Endothelial cell of umbilical vein (primary cell): Measurements from ENCODE around the gene PI4K2B. TPM values are rescaled to one million over a fixed set of nuclear protein-coding genes. Genes with fewer than 3 reads are reported as not detected.

Source experiments
- BruUV-seq: library from RNA; stranded (reverse); fragments of 400-500 nt; replicated peaks from 2 replicates; lab custom pipeline; 2021; lab: Mats Ljungman, UMichigan
- CTCF ChIA-PET: fragments of 300-600, 350-600 bp; sonication (Branson Sonifier 250); formaldehyde crosslinking; loops from one replicate; lab custom pipeline; 2021; ENCODE audit warnings: antibody characterized with exemption, inconsistent platforms; lab: Charles Lee
- POLR2A ChIA-PET: fragments of 300-600, 350-600 bp; sonication (Branson Sonifier 250); formaldehyde crosslinking; loops from one replicate; lab custom pipeline; 2021; ENCODE audit warnings: antibody characterized with exemption, inconsistent platforms; lab: Charles Lee
- DNase-seq: peaks from one replicate; pipeline ENCODE4 v3.0.0-alpha.2; 2011; ENCODE audit warnings: low read depth, low spot score
- FAIRE-seq: peaks from 2 replicates; lab custom pipeline; 2011; peaks lifted over from hg19 to GRCh38; lab: Jason Lieb, UNC
- H2AFZ ChIP-seq: 2 replicates; pipeline ENCODE4 v1.6.0; 2012; ENCODE audit warnings: low read depth, low read length, control low read depth, inconsistent platforms
- H3K27ac ChIP-seq: 2 replicates; pipeline ENCODE4 v1.5.1; 2011; ENCODE audit warnings: low read depth, mild to moderate bottlenecking, control low read depth, low read length, moderate library complexity; ENCODE audit not compliant: insufficient read depth
- H3K27me3 ChIP-seq, 2 experiments: 2 replicates each; pipeline versions ENCODE4 v1.6.0 to v1.6.1; 2011; ENCODE audit warnings: low read length in 2 of 2, mixed read lengths in 1 of 2; ENCODE audit not compliant: control insufficient read depth in 2 of 2, insufficient read depth in 2 of 2
- H3K36me3 ChIP-seq, 2 experiments: 2 replicates in 1 of 2; 3 replicates in 1 of 2; pipeline ENCODE4 v1.5.1; 2011; ENCODE audit warnings: low read length in 2 of 2, mild to moderate bottlenecking in 1 of 2, moderate library complexity in 1 of 2; ENCODE audit not compliant: control insufficient read depth in 2 of 2, insufficient read depth in 2 of 2; ENCODE audit errors: extremely low read depth in 1 of 2
- H3K4me1 ChIP-seq: 3 replicates; pipeline ENCODE4 v1.5.1; 2011; ENCODE audit warnings: mild to moderate bottlenecking, low read length; ENCODE audit not compliant: control insufficient read depth, insufficient read depth; ENCODE audit errors: extremely low read depth
- H3K4me2 ChIP-seq: 2 replicates; pipeline ENCODE4 v1.6.1; 2011; ENCODE audit warnings: low read length, control low read depth, mixed read lengths; ENCODE audit not compliant: insufficient read depth
- H3K4me3 ChIP-seq, 3 experiments: fragments of 200-600 bp in 1 of 3; sonication (generic), shearing (Covaris generic) in 1 of 3; replicated peaks in 1 of 3; 2 replicates each; pipeline ENCODE4 v1.5.1; 2011 to 2016; ENCODE audit warnings: control low read depth in 3 of 3, low read length in 3 of 3, mild to moderate bottlenecking in 2 of 3, inconsistent platforms in 1 of 3, low read depth in 1 of 3, moderate library complexity in 1 of 3; ENCODE audit not compliant: insufficient read depth in 1 of 3
- H3K79me2 ChIP-seq: 2 replicates; pipeline ENCODE4 v1.6.0; 2012; ENCODE audit warnings: low read length, inconsistent platforms; ENCODE audit not compliant: control insufficient read depth, insufficient read depth
- H3K9ac ChIP-seq: replicated peaks from 2 replicates; pipeline ENCODE3; 2011; ENCODE audit warnings: low read length, control low read depth; ENCODE audit not compliant: insufficient read depth; ENCODE audit errors: extremely low read depth
- H3K9me1 ChIP-seq: replicated peaks from 3 replicates; pipeline ENCODE4 v1.6.0; 2011; ENCODE audit warnings: mild to moderate bottlenecking, low read length; ENCODE audit not compliant: control insufficient read depth, insufficient read depth; ENCODE audit errors: extremely low read depth
- H3K9me3 ChIP-seq: replicated peaks from 2 replicates; pipeline ENCODE4 v1.5.1; 2012; ENCODE audit warnings: low read length, inconsistent platforms; ENCODE audit not compliant: control insufficient read depth, insufficient read depth
- H4K20me1 ChIP-seq: replicated peaks from 2 replicates; pipeline ENCODE3; 2011; ENCODE audit warnings: mild to moderate bottlenecking, low read length; ENCODE audit not compliant: control insufficient read depth, insufficient read depth; ENCODE audit errors: extremely low read depth
- CTCF ChIP-seq, 2 donors: IDR thresholded peaks; 1 replicate in 1 of 2; 2 replicates in 1 of 2; pipeline ENCODE4 v1.5.1; 2011; ENCODE audit warnings: low read length in 2 of 2, mild to moderate bottlenecking in 2 of 2, moderate library complexity in 2 of 2, control low read depth in 1 of 2, inconsistent platforms in 1 of 2, low read depth in 1 of 2; ENCODE audit not compliant: insufficient read depth in 1 of 2; ENCODE audit errors: extremely low read depth in 1 of 2
- EZH2 ChIP-seq: IDR thresholded peaks from 2 replicates; pipeline ENCODE4 v1.6.1; 2012; ENCODE audit warnings: borderline replicate concordance, low read depth, mild to moderate bottlenecking, moderate library complexity, low read length, inconsistent platforms; ENCODE audit not compliant: severe bottlenecking
- FOS ChIP-seq: IDR thresholded peaks from 2 replicates; pipeline ENCODE4 v1.6.1; 2011; ENCODE audit warnings: mild to moderate bottlenecking, low read length, moderate library complexity, borderline replicate concordance; ENCODE audit not compliant: insufficient read depth
- GATA2 ChIP-seq: IDR thresholded peaks from 2 replicates; pipeline ENCODE4 v1.7.0; 2011; ENCODE audit warnings: low read depth, mild to moderate bottlenecking, moderate library complexity, mixed read lengths, low read length; ENCODE audit not compliant: insufficient read length, insufficient read depth
- JUN ChIP-seq: IDR thresholded peaks from 2 replicates; pipeline ENCODE4 v1.6.1; 2011; ENCODE audit warnings: borderline replicate concordance, low read depth; ENCODE audit not compliant: insufficient read length, insufficient read depth
- MYC ChIP-seq: IDR thresholded peaks from one replicate; pipeline ENCODE4 v1.6.1; 2011; ENCODE audit warnings: mild to moderate bottlenecking, low read depth, low read length
- POLR2A ChIP-seq: IDR thresholded peaks from 2 replicates; pipeline ENCODE4 v1.6.1; 2012; ENCODE audit warnings: low read depth, mild to moderate bottlenecking, control low read depth, low read length
- POLR2AphosphoS5 ChIP-seq: IDR thresholded peaks from 2 replicates; pipeline ENCODE4 v1.6.1; 2012; ENCODE audit warnings: low read depth, mild to moderate bottlenecking, control low read depth, low read length, moderate library complexity; ENCODE audit not compliant: insufficient read depth
- dilution Hi-C: fragments of 300-500 bp; cut with MboI; formaldehyde crosslinking; loops from one replicate; pipeline ENCODE4 v1.15.0; 2019; ENCODE audit warnings: low sequenced_read_pairs; ENCODE audit not compliant: extremely low pct_ligation_motif_present
- intact Hi-C: fragments of 100-400 bp; cut with micrococcal nuclease; formaldehyde crosslinking; loops from one replicate; pipeline ENCODE4 v1.10.0; 2022
- polyA plus RNA-seq, 4 experiments: library from polyadenylated mRNA; depleted of rRNA in 3 of 4; stranded (reverse) in 3 of 4; unstranded in 1 of 4; fragments of >200 nt; gene quantifications; 2 replicates each; pipeline versions ENCODE4 v1.2.1 to v1.2.3, GENCODE V29; 2011 to 2012; ENCODE audit warnings: missing spikeins in 1 of 4
- total RNA-seq: library from RNA; stranded (reverse); gene quantifications from 2 replicates; pipeline ENCODE4 v1.2.3, GENCODE V29; 2021
- TF ChIP-seq, protein P1 (sequence below): IDR thresholded peaks from 2 replicates; pipeline ENCODE4 v1.6.1; 2011; ENCODE audit not compliant: insufficient read depth, insufficient read length

PI4K2B gene
- total and polyA plus RNA-seq, 2 donors (not counting 3 experiments of a cell fraction or from before 2014, with no cell fraction given) = 3.5 to 19.3 TPM

GRCh38 chr4:25313201-25313895 lies 79.5 kb downstream of the PI4K2B start:
- dilution Hi-C loops (no loop called here), intact Hi-C loops (loop anchor here (2.0 kb wide), 1 partner anchor 55 kb away; no protein-coding TSS in a partner anchor)
- TF ChIP-seq MYC = no peak
- no peak for TF ChIP-seq CTCF (IDR thresholded peaks at IDR 0.05; ENCODE audit: extremely low read depth in 1 of 2, insufficient read depth in 1 of 2, low read depth in 1 of 2, low read length in 2 of 2)
- no peak for TF ChIP-seq EZH2
- no peak for TF ChIP-seq GATA2
- no peak for TF ChIP-seq POLR2AphosphoS5
- TF ChIP-seq POLR2A = no peak
- TF ChIP-seq JUN = no peak
- no peak for TF ChIP-seq FOS
- TF ChIP-seq, protein P1, sequence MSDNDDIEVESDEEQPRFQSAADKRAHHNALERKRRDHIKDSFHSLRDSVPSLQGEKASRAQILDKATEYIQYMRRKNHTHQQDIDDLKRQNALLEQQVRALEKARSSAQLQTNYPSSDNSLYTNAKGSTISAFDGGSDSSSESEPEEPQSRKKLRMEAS = no peak
- no peaks in the 10 kb centered on the region for H4K20me1 ChIP-seq
- no peaks in the 10 kb centered on the region for H3K36me3 ChIP-seq
- H3K9me3 ChIP-seq = no peaks in the 10 kb centered on the region
- H3K4me3 ChIP-seq = peak overlapping the region; percentile 63 to 92 (median 87)
- peak overlapping the region; percentile 34 for H3K27ac ChIP-seq
- no peaks in the 10 kb centered on the region for H3K27me3 ChIP-seq
- peaks cover 3% of the 10 kb centered on the region for H3K79me2 ChIP-seq
- DNase-seq (no peak), FAIRE-seq (no peak)
- H3K9ac ChIP-seq = peak overlapping the region; percentile 70
- H3K9me1 ChIP-seq = no peaks in the 10 kb centered on the region
- BruUV-seq = no TSS peak
- H3K4me1 ChIP-seq = peaks cover 5% of the 10 kb centered on the region
- peak overlapping the region; percentile 97 for H3K4me2 ChIP-seq
- ChIA-PET POLR2A (no interaction called here), CTCF (interaction anchor here (0.7 to 3.6 kb wide), 41 partner anchors 7 to 843 kb away, joined by 3 to 71 read pairs (median 5); partner anchors contain the start of genes ANAPC4, DHX15, PI4K2B and SMIM20)
- peak overlapping the region; percentile 47 for H2AFZ ChIP-seq
